Breast epithelium (tissue), 4 donors: ENCODE measurements around the gene MSL3. TPM values are rescaled to one million over a fixed set of nuclear protein-coding genes. Genes with fewer than 3 reads are reported as not detected.

Experiments
- DNase-seq, 2 donors: peaks; one replicate each; pipeline ENCODE4 v3.0.0-alpha.2; 2019; ENCODE audit warnings: low spot score in 2 of 2
- H3K27ac ChIP-seq, 2 donors: fragments of 200-600 bp; sonication (generic) in 1 of 2; one replicate each; pipeline ENCODE4 v1.5.1; 2016 to 2019; ENCODE audit warnings: mild to moderate bottlenecking in 1 of 2
- H3K27me3 ChIP-seq, 2 donors: fragments of 200-600 bp; sonication (generic) in 1 of 2; one replicate each; pipeline versions ENCODE4 v1.5.1 to v1.6.0; 2017 to 2019; ENCODE audit warnings: control low read depth in 1 of 2, mild to moderate bottlenecking in 1 of 2
- H3K36me3 ChIP-seq: fragments of 200-600 bp; one replicate; pipeline ENCODE4 v1.5.1; 2019
- H3K4me1 ChIP-seq, 2 donors: fragments of 200-600 bp; sonication (generic); one replicate each; pipeline ENCODE4 v1.5.1; 2016 to 2019; ENCODE audit warnings: control low read depth in 1 of 2
- H3K4me3 ChIP-seq, 3 donors: fragments of 200-600 bp; sonication (generic); 1 replicate in 2 of 3; 2 replicates in 1 of 3; pipeline ENCODE4 v1.5.1; 2016 to 2019; ENCODE audit warnings: mild to moderate bottlenecking in 3 of 3, moderate library complexity in 2 of 3
- H3K9me3 ChIP-seq, 2 donors: fragments of 200-600 bp; sonication (generic) in 1 of 2; one replicate each; pipeline ENCODE4 v1.5.1; 2016 to 2019; ENCODE audit warnings: control low read depth in 1 of 2
- POLR2A ChIP-seq: fragments of 450-650 bp; IDR thresholded peaks from one replicate; pipeline ENCODE4 v1.6.1; 2016; ENCODE audit warnings: antibody characterized with exemption, mild to moderate bottlenecking, moderate library complexity
- POLR2AphosphoS5 ChIP-seq, 3 donors: sonication (generic); formaldehyde crosslinking; IDR thresholded peaks; one replicate each; pipeline ENCODE4 v1.6.1; 2017; ENCODE audit warnings: antibody characterized with exemption in 3 of 3
- intact Hi-C: fragments of 100-400 bp; cut with DNase I; formaldehyde crosslinking; loops from one replicate; pipeline ENCODE4 v1.15.1; 2023; ENCODE audit warnings: low total_unique reads
- total RNA-seq, 3 donors: library from RNA; depleted of rRNA; stranded (reverse); fragments of >200 nt; gene quantifications; one replicate each; pipeline ENCODE4 v1.1.0, GENCODE V29; 2016
- TF ChIP-seq, protein P1 (sequence below), 3 donors: fragments of 450-650 bp; IDR thresholded peaks; one replicate each; pipeline ENCODE4 v1.5.1; 2016 to 2017; ENCODE audit warnings: antibody characterized with exemption in 3 of 3, mild to moderate bottlenecking in 3 of 3, moderate library complexity in 3 of 3

Gene MSL3
- total RNA-seq, 3 donors from 2014 or later: 20.0 to 26.3 (median 24.3) TPM

DNA sequence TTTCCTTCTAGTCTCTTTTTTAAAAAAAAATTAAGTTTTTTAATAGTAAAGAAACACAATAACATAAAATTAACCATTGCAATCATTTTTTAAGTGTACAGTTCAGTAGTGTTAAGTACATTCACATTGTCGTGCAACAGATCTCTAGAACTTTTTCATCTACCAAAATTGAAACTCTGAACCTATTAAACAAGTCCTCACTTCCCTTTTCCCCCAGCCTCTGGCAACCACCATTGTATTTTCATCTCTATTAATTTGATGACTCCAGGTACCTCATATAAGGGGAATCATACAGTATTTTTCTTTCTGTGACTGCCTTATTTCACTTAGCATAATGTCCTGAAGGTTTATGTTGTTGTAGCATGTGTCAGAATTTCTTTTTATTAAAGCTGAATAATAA is 31.8 kb downstream of the MSL3 start:
- intact Hi-C loops: no loop called here
- TF ChIP-seq POLR2A: no peak
- TF ChIP-seq, protein P1, sequence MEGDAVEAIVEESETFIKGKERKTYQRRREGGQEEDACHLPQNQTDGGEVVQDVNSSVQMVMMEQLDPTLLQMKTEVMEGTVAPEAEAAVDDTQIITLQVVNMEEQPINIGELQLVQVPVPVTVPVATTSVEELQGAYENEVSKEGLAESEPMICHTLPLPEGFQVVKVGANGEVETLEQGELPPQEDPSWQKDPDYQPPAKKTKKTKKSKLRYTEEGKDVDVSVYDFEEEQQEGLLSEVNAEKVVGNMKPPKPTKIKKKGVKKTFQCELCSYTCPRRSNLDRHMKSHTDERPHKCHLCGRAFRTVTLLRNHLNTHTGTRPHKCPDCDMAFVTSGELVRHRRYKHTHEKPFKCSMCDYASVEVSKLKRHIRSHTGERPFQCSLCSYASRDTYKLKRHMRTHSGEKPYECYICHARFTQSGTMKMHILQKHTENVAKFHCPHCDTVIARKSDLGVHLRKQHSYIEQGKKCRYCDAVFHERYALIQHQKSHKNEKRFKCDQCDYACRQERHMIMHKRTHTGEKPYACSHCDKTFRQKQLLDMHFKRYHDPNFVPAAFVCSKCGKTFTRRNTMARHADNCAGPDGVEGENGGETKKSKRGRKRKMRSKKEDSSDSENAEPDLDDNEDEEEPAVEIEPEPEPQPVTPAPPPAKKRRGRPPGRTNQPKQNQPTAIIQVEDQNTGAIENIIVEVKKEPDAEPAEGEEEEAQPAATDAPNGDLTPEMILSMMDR (IDR thresholded peaks at IDR 0.05): no peak
- TF ChIP-seq POLR2AphosphoS5 (IDR thresholded peaks at IDR 0.05): no peak

GRCh38 chrX:11791090-11791489 is 33.1 kb downstream of the MSL3 start:
- intact Hi-C loops: no loop called here
- no peak for DNase-seq
- Histone ChIP-seq H3K4me3 (no peak overlapping the region), H3K27me3 (peaks cover 0 to 10% of the 10 kb centered on the region in 2 donors), H3K9me3 (no peaks in the 10 kb centered on the region), H3K4me1 (no peaks in the 10 kb centered on the region), H3K27ac (no peak overlapping the region), H3K36me3 (no peaks in the 10 kb centered on the region)
- TF ChIP-seq POLR2A: no peak
- no peak for TF ChIP-seq POLR2AphosphoS5 (IDR thresholded peaks at IDR 0.05)
- TF ChIP-seq, protein P1 (IDR thresholded peaks at IDR 0.05): no peak

More for the DNA sequence above, 31.8 kb downstream of the MSL3 start:
- DNase-seq: no peak
- no peak overlapping the region for H3K4me3 ChIP-seq
- no peaks in the 10 kb centered on the region for H3K9me3 ChIP-seq
- H3K4me1 ChIP-seq: no peaks in the 10 kb centered on the region
- no peaks in the 10 kb centered on the region for H3K36me3 ChIP-seq
- H3K27ac ChIP-seq: no peak overlapping the region
- peaks cover 0 to 10% of the 10 kb centered on the region in 2 donors for H3K27me3 ChIP-seq

GRCh38 chrX:11791537-11791936 is 33.5 kb downstream of the MSL3 start:
- Histone ChIP-seq H3K9me3 (no peaks in the 10 kb centered on the region), H3K36me3 (no peaks in the 10 kb centered on the region)

DNA sequence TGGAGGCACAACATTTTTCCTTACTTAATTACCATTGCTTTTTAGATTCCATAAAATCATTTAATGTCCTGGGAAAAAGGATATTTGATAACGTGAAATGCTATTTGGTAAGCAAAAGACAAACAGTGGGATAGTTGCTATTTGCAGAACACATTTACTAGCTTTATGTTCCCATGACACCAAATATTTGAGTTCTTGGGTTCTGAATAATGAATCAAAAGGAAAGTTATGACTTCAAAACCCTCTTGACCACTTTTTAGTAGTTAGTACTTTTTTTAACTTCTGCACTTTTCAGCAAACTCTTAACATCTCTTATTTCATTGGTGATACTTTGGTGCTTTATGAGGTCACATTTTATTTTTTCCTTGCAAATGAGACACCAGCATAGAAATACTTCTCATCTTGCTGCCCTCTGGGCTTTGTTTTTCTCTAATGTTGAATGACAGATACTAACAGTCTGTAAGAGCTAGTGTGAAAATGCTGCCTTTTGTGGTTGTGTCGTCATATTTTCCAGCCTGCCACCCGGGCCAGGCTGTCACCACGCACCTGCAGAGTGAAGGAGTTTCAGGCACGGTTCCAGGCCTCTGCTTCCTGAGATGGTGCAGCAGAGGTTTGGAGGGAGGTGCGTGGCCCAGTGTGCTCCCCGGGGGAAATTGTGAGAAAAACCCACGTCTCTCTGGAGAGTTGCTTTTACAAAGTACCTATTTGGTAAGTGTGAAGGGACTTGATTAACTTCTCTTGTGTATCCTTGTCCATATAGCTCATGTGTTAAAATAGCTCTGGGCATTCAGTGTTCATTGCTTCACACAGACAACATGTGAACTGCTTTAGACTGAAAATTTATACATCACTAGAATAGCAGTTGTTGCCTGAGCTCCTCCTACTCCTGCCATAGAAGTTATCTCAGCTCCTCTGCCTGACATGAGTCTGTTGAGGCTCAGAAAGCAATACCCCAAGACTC is 34.7 kb downstream of the MSL3 start:
- Histone ChIP-seq H3K4me3 (no peak overlapping the region), H3K9me3 (no peaks in the 10 kb centered on the region), H3K36me3 (no peaks in the 10 kb centered on the region), H3K27me3 (peaks cover 0 to 17% of the 10 kb centered on the region in 2 donors), H3K27ac (no peak overlapping the region), H3K4me1 (no peaks in the 10 kb centered on the region)
- no peak for DNase-seq
- TF ChIP-seq POLR2A: no peak
- TF ChIP-seq POLR2AphosphoS5 (IDR thresholded peaks at IDR 0.05): no peak
- TF ChIP-seq, protein P1 (IDR thresholded peaks at IDR 0.05): no peak
- intact Hi-C loops: no loop called here

More at GRCh38 chrX:11791537-11791936, 33.5 kb downstream of the MSL3 start:
- Histone ChIP-seq H3K27ac (no peak overlapping the region), H3K4me1 (no peaks in the 10 kb centered on the region), H3K4me3 (no peak overlapping the region), H3K27me3 (peaks cover 0 to 10% of the 10 kb centered on the region in 2 donors)
- intact Hi-C loops: no loop called here
- DNase-seq: no peak
- TF ChIP-seq POLR2A (no peak), POLR2AphosphoS5 (IDR thresholded peaks at IDR 0.05) (no peak)
- TF ChIP-seq, protein P1 (IDR thresholded peaks at IDR 0.05): no peak

GRCh38 chrX:11793734-11794133 is 35.7 kb downstream of the MSL3 start:
- DNase-seq: no peak
- Histone ChIP-seq H3K9me3 (no peaks in the 10 kb centered on the region), H3K4me1 (no peaks in the 10 kb centered on the region), H3K4me3 (no peak overlapping the region), H3K36me3 (no peaks in the 10 kb centered on the region), H3K27ac (no peak overlapping the region), H3K27me3 (peaks cover 0 to 17% of the 10 kb centered on the region in 2 donors)
- intact Hi-C loops: no loop called here
- TF ChIP-seq POLR2AphosphoS5 (IDR thresholded peaks at IDR 0.05) (no peak), POLR2A (no peak)
- TF ChIP-seq, protein P1 (IDR thresholded peaks at IDR 0.05): no peak
